ENCODE data around the gene CLMN. TPM values are rescaled to one million over a fixed set of nuclear protein-coding genes. Genes with fewer than 3 reads are reported as not detected.
A peak's percentile ranks its signal among the peaks of the same experiment; 100 is the strongest.
"Not testable (repeated sequence)": the region's sequence is repeated elsewhere in the genome, so short reads cannot be mapped to it uniquely, and the experiment has no call there.

Gene CLMN
- total and polyA plus RNA-seq, 5 donors from 2014 or later: 0.17 to 0.90 TPM; not detected in 3

- Histone ChIP-seq H3K27ac (ENCODE audit: insufficient read depth, low read length, poor library complexity, severe bottlenecking) (no peak overlapping the region), H3K4me3 (ENCODE audit: low read depth, low read length) (no peak overlapping the region), H3K9me3 (ENCODE audit: control insufficient read depth in 2 of 2, low read length in 2 of 2) (peaks cover 0 to 6% of the 10 kb centered on the region in 2 experiments), H3K4me1 (ENCODE audit: control insufficient read depth, insufficient read depth, low read length, poor library complexity, severe bottlenecking) (no peaks in the 10 kb centered on the region), H3K36me3 (ENCODE audit: control insufficient read depth, insufficient read depth, low read length) (no peaks in the 10 kb centered on the region), H3K27me3 (ENCODE audit: control insufficient read depth, insufficient read depth, low read length) (no peaks in the 10 kb centered on the region)
- peaks cover 25% of the 10 kb centered on the region for H3K27me3 Mint-ChIP-seq
- no peak overlapping the region for H3K4me3 Mint-ChIP-seq
- DNase-seq (no peak), ATAC-seq (ENCODE audit: low read depth in 2 of 2) (no peak)
- peaks cover 2% of the 10 kb centered on the region for H3K36me3 Mint-ChIP-seq
- no peaks in the 10 kb centered on the region for H3K4me1 Mint-ChIP-seq
- no peak overlapping the region for H3K27ac Mint-ChIP-seq
- peaks cover 0 to 6% (median 2%) of the 10 kb centered on the region in 7 donors for H3K9me3 Mint-ChIP-seq
Measured at GRCh38 chr14:95208598-95208997, 111.1 kb downstream of the CLMN start.

DNA sequence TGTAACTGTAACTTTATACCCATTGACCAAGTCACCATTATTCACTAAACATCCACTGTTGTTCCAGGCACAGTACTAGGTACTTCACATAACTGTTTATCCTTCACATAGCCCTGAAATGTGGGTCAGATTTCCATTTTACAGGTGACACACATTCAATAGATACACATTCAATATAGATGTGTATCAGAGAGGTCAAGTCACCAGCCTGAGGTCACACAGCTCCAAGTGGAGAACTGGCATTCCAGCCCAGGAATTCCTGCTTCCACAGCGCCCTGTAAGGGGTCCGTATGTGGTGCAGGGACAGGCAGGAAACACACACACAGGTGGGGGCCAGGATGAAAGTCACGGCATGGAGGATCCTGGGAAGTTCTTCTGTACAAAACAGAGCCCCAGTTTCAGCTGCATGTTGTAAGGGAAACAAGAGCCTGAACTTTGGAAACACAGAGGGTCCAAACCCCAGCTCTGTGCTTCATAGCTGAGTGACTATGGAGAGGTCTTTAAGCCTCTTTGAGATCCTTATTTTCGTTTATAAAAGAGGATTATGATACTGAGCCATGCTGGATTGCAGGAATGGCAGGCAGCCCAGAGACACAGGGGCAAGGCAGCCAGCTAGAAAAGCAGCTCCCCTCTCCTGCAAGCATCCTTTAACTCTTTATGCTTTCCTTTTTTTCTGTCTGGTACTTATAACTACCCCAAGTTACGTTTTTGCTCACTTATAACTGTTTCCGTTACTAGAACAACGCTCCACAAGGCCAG lies 112.1 kb downstream of the CLMN start:
- H3K27ac Mint-ChIP-seq: no peak overlapping the region
- no peaks in the 10 kb centered on the region for H3K36me3 ChIP-seq (ENCODE audit: control insufficient read depth, insufficient read depth, low read length)
- DNase-seq (no peak), ATAC-seq (ENCODE audit: low read depth in 2 of 2) (no peak)
- H3K27me3 ChIP-seq (ENCODE audit: control insufficient read depth, insufficient read depth, low read length): no peaks in the 10 kb centered on the region
- peaks cover 22% of the 10 kb centered on the region for H3K27me3 Mint-ChIP-seq
- H3K27ac ChIP-seq (ENCODE audit: insufficient read depth, low read length, poor library complexity, severe bottlenecking): no peak overlapping the region
- H3K4me1 ChIP-seq (ENCODE audit: control insufficient read depth, insufficient read depth, low read length, poor library complexity, severe bottlenecking): no peaks in the 10 kb centered on the region
- H3K4me1 Mint-ChIP-seq: no peaks in the 10 kb centered on the region
- no peaks in the 10 kb centered on the region for H3K36me3 Mint-ChIP-seq
- no peak overlapping the region for H3K4me3 ChIP-seq (ENCODE audit: low read depth, low read length)
- H3K9me3 Mint-ChIP-seq: peaks cover 0 to 6% (median 2%) of the 10 kb centered on the region in 7 donors
- peaks cover 0 to 6% of the 10 kb centered on the region in 2 experiments for H3K9me3 ChIP-seq (ENCODE audit: control insufficient read depth in 2 of 2, low read length in 2 of 2)
- H3K4me3 Mint-ChIP-seq: no peak overlapping the region

GRCh38 chr14:95206534-95206933 lies 113.2 kb downstream of the CLMN start:
- no peak for DNase-seq
- H3K4me1 ChIP-seq (ENCODE audit: control insufficient read depth, insufficient read depth, low read length, poor library complexity, severe bottlenecking): no peaks in the 10 kb centered on the region
- H3K4me1 Mint-ChIP-seq: no peaks in the 10 kb centered on the region
- no peaks in the 10 kb centered on the region for H3K36me3 Mint-ChIP-seq
- no peak overlapping the region for H3K4me3 Mint-ChIP-seq
- H3K27me3 Mint-ChIP-seq: peaks cover 22% of the 10 kb centered on the region
- no peak for ATAC-seq (ENCODE audit: low read depth in 2 of 2)
- H3K9me3 Mint-ChIP-seq: peaks cover 0 to 6% (median 2%) of the 10 kb centered on the region in 7 donors
- no peaks in the 10 kb centered on the region for H3K27me3 ChIP-seq (ENCODE audit: control insufficient read depth, insufficient read depth, low read length)
- no peak overlapping the region for H3K27ac ChIP-seq (ENCODE audit: insufficient read depth, low read length, poor library complexity, severe bottlenecking)
- H3K27ac Mint-ChIP-seq: no peak overlapping the region
- peaks cover 0 to 6% of the 10 kb centered on the region in 2 experiments for H3K9me3 ChIP-seq (ENCODE audit: control insufficient read depth in 2 of 2, low read length in 2 of 2)
- H3K4me3 ChIP-seq (ENCODE audit: low read depth, low read length): no peak overlapping the region
- H3K36me3 ChIP-seq (ENCODE audit: control insufficient read depth, insufficient read depth, low read length): no peaks in the 10 kb centered on the region

GRCh38 chr14:95204705-95205104 lies 115.0 kb downstream of the CLMN start:
- no peaks in the 10 kb centered on the region for H3K36me3 Mint-ChIP-seq
- ATAC-seq (ENCODE audit: low read depth in 2 of 2): no peak
- peaks cover 18% of the 10 kb centered on the region for H3K27me3 Mint-ChIP-seq
- no peak overlapping the region for H3K27ac Mint-ChIP-seq
- Histone ChIP-seq H3K27me3 (ENCODE audit: control insufficient read depth, insufficient read depth, low read length) (no peaks in the 10 kb centered on the region), H3K9me3 (ENCODE audit: control insufficient read depth in 2 of 2, low read length in 2 of 2) (peaks cover 0 to 6% of the 10 kb centered on the region in 2 experiments), H3K4me3 (ENCODE audit: low read depth, low read length) (no peak overlapping the region), H3K36me3 (ENCODE audit: control insufficient read depth, insufficient read depth, low read length) (no peaks in the 10 kb centered on the region), H3K27ac (ENCODE audit: insufficient read depth, low read length, poor library complexity, severe bottlenecking) (no peak overlapping the region), H3K4me1 (ENCODE audit: control insufficient read depth, insufficient read depth, low read length, poor library complexity, severe bottlenecking) (no peaks in the 10 kb centered on the region)
- no peaks in the 10 kb centered on the region for H3K4me1 Mint-ChIP-seq
- H3K4me3 Mint-ChIP-seq: no peak overlapping the region
- H3K9me3 Mint-ChIP-seq: peaks cover 0 to 6% (median 2%) of the 10 kb centered on the region in 7 donors
- no peak for DNase-seq

DNA sequence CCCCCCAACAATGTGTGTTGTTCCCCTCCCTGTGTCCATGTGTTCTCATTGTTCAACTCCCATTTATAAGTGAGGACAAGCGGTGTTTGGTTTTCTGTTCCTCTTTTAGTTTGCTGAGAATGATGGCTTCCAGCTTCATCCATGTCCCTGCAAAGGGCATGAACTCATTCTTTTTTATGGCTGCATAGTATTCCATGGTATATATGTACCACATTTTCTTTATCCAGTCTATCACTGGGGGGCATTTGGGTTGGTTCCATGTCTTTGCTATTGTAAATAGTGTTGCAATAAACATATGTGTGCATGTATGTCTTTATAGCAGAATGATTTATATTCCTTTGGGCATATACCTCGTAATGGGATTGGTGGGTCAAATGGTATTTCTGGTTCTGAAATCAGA lies 118.0 kb downstream of the CLMN start:
- not testable (repeated sequence) for H3K36me3 Mint-ChIP-seq

DNA sequence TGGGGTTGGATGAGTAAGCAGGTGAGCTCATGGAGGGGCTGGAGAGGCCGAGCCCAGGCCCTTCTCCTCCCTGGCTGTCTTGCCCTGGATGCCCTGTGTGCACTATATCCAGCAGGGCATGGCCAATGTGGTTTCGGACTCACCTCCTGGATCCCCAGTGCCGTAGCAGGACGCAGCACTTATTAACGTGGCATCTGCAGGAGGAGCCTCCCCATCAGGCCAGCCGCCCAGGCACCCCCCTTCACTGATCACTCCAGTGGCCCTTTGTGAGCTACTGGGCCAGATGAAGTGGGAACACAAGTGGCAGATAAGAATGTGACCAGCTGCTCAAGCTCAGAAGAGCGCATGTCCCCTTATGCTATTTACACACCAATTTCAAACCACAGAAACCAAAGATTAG lies 119.3 kb downstream of the CLMN start:
- ATAC-seq (ENCODE audit: low read depth in 2 of 2) (no peak), DNase-seq (no peak)
- Histone ChIP-seq H3K27ac (ENCODE audit: insufficient read depth, low read length, poor library complexity, severe bottlenecking) (no peak overlapping the region), H3K9me3 (ENCODE audit: control insufficient read depth in 2 of 2, low read length in 2 of 2) (peaks cover 0 to 6% of the 10 kb centered on the region in 2 experiments), H3K4me3 (ENCODE audit: low read depth, low read length) (no peak overlapping the region), H3K27me3 (ENCODE audit: control insufficient read depth, insufficient read depth, low read length) (no peaks in the 10 kb centered on the region), H3K4me1 (ENCODE audit: control insufficient read depth, insufficient read depth, low read length, poor library complexity, severe bottlenecking) (no peaks in the 10 kb centered on the region), H3K36me3 (ENCODE audit: control insufficient read depth, insufficient read depth, low read length) (no peaks in the 10 kb centered on the region)
- Mint-ChIP-seq H3K36me3 (no peaks in the 10 kb centered on the region), H3K27me3 (peaks cover 24% of the 10 kb centered on the region), H3K4me3 (no peak overlapping the region), H3K4me1 (no peaks in the 10 kb centered on the region), H3K9me3 (peaks cover 0 to 6% (median 2%) of the 10 kb centered on the region in 7 donors), H3K27ac (no peak overlapping the region)

More for the DNA sequence above, 118.0 kb downstream of the CLMN start:
- H3K9me3 ChIP-seq (ENCODE audit: control insufficient read depth in 2 of 2, low read length in 2 of 2); H3K4me1 Mint-ChIP-seq; H3K4me1 ChIP-seq (ENCODE audit: control insufficient read depth, insufficient read depth, low read length, poor library complexity, severe bottlenecking); H3K4me3 ChIP-seq (ENCODE audit: low read depth, low read length); H3K36me3 ChIP-seq (ENCODE audit: control insufficient read depth, insufficient read depth, low read length); H3K27ac ChIP-seq (ENCODE audit: insufficient read depth, low read length, poor library complexity, severe bottlenecking); ATAC-seq (ENCODE audit: low read depth in 2 of 2); DNase-seq; H3K9me3 Mint-ChIP-seq; H3K27me3 ChIP-seq (ENCODE audit: control insufficient read depth, insufficient read depth, low read length); H3K4me3 Mint-ChIP-seq: not testable (repeated sequence)
- H3K27ac Mint-ChIP-seq: peak overlapping the region in 1 of 3 donors; percentile 53
- peaks cover 21% of the 10 kb centered on the region for H3K27me3 Mint-ChIP-seq

DNA sequence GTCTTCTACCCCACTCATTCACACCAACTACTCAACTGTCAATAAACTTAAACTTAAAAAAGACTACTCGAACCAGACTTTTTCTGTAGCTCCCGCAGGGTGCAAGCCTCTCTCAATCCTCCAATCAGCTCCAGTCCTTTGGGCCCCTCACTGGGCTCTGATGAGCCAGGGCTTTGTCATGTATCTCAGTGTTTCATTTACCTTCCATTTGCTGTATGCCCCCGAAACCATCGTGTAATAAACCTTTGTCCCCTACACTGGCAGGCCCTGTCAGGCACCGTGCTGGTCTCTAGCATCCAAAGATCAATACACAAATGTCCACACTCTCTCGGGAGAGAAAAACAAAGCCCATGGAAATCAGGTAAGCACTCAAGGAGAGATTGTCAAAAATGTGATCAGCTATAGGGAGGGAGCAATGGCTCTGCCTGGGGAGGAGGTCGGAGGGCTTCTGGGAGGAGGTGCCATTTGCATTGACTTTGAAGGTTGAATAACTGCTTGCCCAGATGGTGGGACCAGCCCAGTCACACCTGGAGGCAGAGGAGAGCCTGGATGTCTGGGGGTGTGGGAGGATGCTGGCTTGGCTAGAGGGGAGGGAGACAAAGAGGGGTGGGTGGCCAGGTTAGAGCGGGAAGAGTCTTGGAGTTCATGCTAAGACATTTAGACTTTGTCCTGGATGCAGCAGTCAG lies 120.3 kb downstream of the CLMN start:
- H3K4me3 ChIP-seq (ENCODE audit: low read depth, low read length): no peak overlapping the region
- H3K9me3 Mint-ChIP-seq: no peaks in the 10 kb centered on the region
- no peaks in the 10 kb centered on the region for H3K36me3 Mint-ChIP-seq
- no peak for DNase-seq
- no peaks in the 10 kb centered on the region for H3K27me3 ChIP-seq (ENCODE audit: control insufficient read depth, insufficient read depth, low read length)
- H3K4me1 Mint-ChIP-seq: no peaks in the 10 kb centered on the region
- H3K4me1 ChIP-seq (ENCODE audit: control insufficient read depth, insufficient read depth, low read length, poor library complexity, severe bottlenecking): no peaks in the 10 kb centered on the region
- ATAC-seq (ENCODE audit: low read depth in 2 of 2): no peak
- no peaks in the 10 kb centered on the region for H3K9me3 ChIP-seq (ENCODE audit: control insufficient read depth in 2 of 2, low read length in 2 of 2)
- H3K27ac ChIP-seq (ENCODE audit: insufficient read depth, low read length, poor library complexity, severe bottlenecking): no peak overlapping the region
- peak overlapping the region in 1 of 4 donors; percentile 43 for H3K4me3 Mint-ChIP-seq
- peaks cover 15% of the 10 kb centered on the region for H3K27me3 Mint-ChIP-seq
- H3K27ac Mint-ChIP-seq: no peak overlapping the region
- no peaks in the 10 kb centered on the region for H3K36me3 ChIP-seq (ENCODE audit: control insufficient read depth, insufficient read depth, low read length)

Data from CD4-positive, CD25-positive, alpha-beta regulatory T cell (primary cell).